GM12891 (cell line): Measurements from ENCODE around the gene SPTLC2. TPM values are rescaled to one million over a fixed set of nuclear protein-coding genes. Genes with fewer than 3 reads are reported as not detected.
A peak's percentile ranks its signal among the peaks of the same experiment; 100 is the strongest.
"Not testable (repeated sequence)": the region's sequence is repeated elsewhere in the genome, so short reads cannot be mapped to it uniquely, and the experiment has no call there.

Experiments used
- DNase-seq: peaks from one replicate; pipeline ENCODE4 v3.0.0; 2011; ENCODE audit warnings: low spot score; ENCODE audit not compliant: insufficient read length
- FAIRE-seq: peaks from 2 replicates; lab custom pipeline; 2011; peaks lifted over from hg19 to GRCh38; lab: Jason Lieb, UNC
- PAX5 ChIP-seq: IDR thresholded peaks from 2 replicates; pipeline ENCODE4 v1.6.1; 2011; ENCODE audit warnings: low read length, moderate library complexity, mild to moderate bottlenecking; ENCODE audit not compliant: insufficient read depth, severe bottlenecking
- POLR2A ChIP-seq: IDR thresholded peaks from 2 replicates; pipeline ENCODE4 v1.6.1; 2011; ENCODE audit warnings: low read depth, low read length, control low read depth
- POLR2AphosphoS5 ChIP-seq: IDR thresholded peaks from 2 replicates; pipeline ENCODE4 v1.6.1; 2011; ENCODE audit warnings: low read depth, low read length, control low read depth
- POU2F2 ChIP-seq: IDR thresholded peaks from 2 replicates; pipeline ENCODE4 v1.6.1; 2011; ENCODE audit warnings: low read depth, mild to moderate bottlenecking, control low read depth, low read length, moderate library complexity
- SPI1 ChIP-seq: IDR thresholded peaks from 2 replicates; pipeline ENCODE4 v1.6.1; 2011; ENCODE audit warnings: low read depth, low read length, control low read depth
- TAF1 ChIP-seq: IDR thresholded peaks from 2 replicates; pipeline ENCODE4 v1.6.1; 2011; ENCODE audit warnings: low read depth, low read length, control low read depth
- polyA plus RNA-seq: library from polyadenylated mRNA; unstranded; fragments of >200 nt; gene quantifications from one replicate; pipeline ENCODE4 v1.2.1, GENCODE V29; 2012; ENCODE audit warnings: low read depth, missing spikeins, inconsistent platforms; ENCODE audit not compliant: missing spikeins

SPTLC2 gene, protein sequence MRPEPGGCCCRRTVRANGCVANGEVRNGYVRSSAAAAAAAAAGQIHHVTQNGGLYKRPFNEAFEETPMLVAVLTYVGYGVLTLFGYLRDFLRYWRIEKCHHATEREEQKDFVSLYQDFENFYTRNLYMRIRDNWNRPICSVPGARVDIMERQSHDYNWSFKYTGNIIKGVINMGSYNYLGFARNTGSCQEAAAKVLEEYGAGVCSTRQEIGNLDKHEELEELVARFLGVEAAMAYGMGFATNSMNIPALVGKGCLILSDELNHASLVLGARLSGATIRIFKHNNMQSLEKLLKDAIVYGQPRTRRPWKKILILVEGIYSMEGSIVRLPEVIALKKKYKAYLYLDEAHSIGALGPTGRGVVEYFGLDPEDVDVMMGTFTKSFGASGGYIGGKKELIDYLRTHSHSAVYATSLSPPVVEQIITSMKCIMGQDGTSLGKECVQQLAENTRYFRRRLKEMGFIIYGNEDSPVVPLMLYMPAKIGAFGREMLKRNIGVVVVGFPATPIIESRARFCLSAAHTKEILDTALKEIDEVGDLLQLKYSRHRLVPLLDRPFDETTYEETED
- 9.7 TPM for polyA plus RNA-seq

DNA sequence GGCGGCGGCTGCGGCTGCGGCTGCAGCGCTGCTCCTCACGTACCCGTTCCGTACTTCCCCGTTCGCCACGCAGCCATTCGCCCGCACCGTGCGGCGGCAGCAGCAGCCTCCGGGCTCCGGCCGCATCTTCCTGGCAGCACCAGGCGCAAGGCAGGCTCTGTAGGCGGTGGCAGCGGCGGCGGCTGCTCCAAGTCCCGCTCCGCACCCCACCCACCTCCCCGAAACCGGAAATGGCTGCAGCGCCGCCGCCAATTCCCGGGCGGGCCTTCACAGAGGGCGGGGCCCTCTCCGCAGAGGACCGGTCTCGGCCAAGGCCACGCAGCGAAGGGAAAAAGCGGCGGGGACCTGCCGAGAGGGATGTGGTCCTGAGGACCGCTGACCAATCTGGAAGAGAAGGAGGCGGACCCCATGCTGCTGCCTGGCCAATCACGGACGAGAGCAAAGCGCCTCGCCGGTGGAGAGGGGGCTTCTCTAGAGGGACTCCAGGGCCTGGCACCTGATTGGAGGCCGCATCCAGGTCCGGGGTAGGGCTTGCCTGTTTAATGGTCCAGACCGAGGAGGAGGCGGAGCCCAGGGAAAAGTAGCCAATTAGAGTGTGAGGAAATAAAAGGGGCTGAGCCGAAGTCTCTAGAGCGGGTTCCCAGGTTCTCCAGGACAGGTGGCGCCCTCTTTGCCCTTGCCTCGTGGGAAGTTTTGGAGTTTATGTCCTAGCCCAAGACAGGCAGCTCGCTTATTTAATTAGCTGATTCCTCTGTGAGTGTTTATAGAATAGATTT, at the start of gene SPTLC2:
SPTLC2 (minus strand) TSS at position 184 of the 776 bp plus-strand sequence; CDS start at position 126, 58 bp downstream.
- peak; percentile 95 for DNase-seq
- no peak for TF ChIP-seq SPI1
- no peak for TF ChIP-seq POU2F2
- TF ChIP-seq POLR2A: no peak
- 0 out of 2 replicates have a peak, but pooled peaks have one; percentile 49 for TF ChIP-seq POLR2AphosphoS5
- TF ChIP-seq TAF1: peak; percentile 42; the same call in 1 of the 2 replicates
- FAIRE-seq: peak; percentile 96

DNA sequence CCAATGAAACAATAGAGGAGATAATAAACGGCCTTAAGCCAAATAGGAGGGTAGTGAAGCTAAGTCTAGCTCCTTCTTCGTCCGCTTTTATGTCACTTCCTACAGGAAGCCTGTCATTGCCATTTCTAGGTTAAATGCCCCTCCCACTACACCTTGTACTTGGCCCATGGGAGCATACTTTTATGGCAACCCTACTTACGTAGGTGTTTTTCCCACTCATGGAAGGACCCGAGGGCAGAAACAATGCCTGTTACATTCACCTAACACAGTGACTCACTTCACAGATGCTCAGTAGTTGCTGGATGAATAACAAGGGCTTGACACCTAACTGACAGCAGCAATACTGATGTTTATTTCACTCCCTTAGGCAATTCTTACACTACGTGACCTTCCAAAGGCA, 46.9 kb upstream of the SPTLC2 start:
- TF ChIP-seq TAF1 (no peak), POLR2AphosphoS5 (no peak), POLR2A (no peak), SPI1 (no peak), PAX5 (no peak), POU2F2 (no peak)
- FAIRE-seq (no peak), DNase-seq (no peak)

DNA sequence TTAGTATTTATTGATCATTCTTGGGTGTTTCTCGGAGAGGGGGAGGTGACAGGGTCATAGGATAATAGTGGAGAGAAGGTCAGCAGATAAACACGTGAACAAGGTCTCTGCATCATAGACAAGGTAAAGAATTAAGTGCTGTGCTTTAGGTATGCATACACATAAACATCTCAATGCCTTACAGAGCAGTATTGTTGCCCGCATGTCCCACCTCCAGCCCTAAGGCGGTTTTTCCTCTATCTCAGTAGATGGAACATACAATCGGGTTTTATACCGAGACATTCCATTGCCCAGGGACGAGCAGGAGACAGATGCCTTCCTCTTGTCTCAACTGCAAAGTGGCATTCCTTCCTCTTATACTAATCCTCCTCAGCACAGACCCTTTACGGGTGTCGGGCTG, 45.1 kb upstream of the SPTLC2 start:
- FAIRE-seq, DNase-seq: not testable (repeated sequence)

DNA sequence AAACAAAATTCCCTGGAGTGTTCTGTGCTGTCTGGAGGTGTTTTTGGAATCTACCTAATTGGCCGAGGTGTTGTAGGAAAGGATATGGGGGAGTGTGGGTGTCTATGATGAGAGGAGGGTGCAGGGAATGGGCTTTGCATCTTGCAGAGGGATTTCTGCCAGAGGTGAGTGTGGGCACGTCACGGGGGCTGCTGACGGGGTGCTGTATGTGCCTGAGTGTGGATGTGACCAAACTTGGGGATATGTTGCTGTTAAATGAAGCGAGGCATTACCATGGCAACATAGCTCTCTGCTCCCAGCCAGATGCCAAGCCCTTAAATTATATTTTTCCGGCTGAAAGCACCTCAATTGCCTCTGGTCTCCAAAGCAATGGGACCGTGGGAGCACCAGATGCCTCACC, 44.3 kb upstream of the SPTLC2 start:
- FAIRE-seq (no peak), DNase-seq (no peak)
- no peak for TF ChIP-seq POLR2A

DNA sequence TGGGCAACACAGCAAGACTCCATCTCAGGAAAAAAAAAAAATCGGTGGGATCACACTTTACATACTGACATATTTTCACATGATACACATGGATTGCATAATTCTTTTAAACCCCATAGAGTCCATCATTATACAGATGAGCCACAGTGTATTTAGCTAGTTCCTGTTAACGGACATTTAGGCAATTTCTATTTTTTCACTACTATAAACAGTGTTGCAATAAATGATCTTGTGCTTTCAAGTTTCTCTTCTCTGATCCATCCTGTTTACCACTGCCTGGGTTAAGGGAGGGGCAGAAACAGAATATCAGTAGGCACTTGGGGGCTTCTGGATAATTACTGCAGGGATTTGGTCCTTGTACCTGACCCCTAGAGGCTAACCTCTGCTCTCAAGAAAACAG, 43.4 kb upstream of the SPTLC2 start:
- no peak for DNase-seq
- no peak for FAIRE-seq
- TF ChIP-seq TAF1 (no peak), POLR2A (no peak), SPI1 (no peak), POU2F2 (no peak), PAX5 (no peak)

DNA sequence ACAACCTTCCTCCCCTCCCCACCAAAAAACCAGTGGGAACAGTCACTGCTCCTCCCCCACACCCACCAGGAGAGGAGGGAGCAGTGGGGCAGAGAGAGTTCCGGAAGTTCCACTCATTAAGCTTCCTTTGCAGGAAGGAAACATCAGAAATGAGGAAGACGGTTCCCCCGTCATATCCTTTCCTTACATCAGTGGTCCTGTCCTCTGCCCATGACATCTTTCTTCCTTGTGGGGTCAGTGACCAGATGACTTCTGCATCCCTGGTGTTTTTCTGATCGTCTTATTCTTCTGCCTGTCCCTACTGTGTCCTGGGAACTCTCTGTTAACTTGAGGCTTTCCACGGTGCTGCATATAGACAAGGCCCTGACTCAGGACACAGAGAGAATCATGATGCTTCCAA, 40.8 kb upstream of the SPTLC2 start:
- FAIRE-seq (no peak), DNase-seq (no peak)
- no peak for TF ChIP-seq SPI1
- no peak for TF ChIP-seq POLR2A
- no peak for TF ChIP-seq TAF1
- no peak for TF ChIP-seq POLR2AphosphoS5
- TF ChIP-seq POU2F2: no peak
- no peak for TF ChIP-seq PAX5

DNA sequence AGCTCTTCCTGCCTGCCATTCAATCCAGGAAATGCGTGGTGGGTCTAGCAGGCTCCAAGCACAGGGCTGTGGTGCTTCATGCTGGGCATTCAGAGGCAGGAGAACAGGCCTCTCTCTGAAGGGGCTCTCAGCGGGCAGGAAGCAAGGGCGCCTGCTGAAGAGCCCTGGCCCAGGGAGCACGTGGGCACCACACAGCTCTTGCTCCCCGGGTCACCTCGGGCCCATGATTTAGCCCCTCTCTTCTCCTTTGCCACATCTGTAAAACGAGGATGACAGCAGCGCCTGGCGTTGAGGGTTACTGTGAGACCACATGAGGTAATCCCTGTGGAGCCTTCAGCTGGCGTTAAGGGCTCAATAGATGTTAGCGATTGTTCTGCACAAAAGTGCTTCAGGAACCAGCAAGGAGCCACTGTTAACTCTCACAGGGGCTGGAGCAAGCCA, 37.6 kb upstream of the SPTLC2 start:
- TF ChIP-seq PAX5: no peak
- no peak for TF ChIP-seq POLR2AphosphoS5
- no peak for TF ChIP-seq TAF1
- TF ChIP-seq POU2F2: no peak
- no peak for TF ChIP-seq POLR2A
- no peak for TF ChIP-seq SPI1

DNA sequence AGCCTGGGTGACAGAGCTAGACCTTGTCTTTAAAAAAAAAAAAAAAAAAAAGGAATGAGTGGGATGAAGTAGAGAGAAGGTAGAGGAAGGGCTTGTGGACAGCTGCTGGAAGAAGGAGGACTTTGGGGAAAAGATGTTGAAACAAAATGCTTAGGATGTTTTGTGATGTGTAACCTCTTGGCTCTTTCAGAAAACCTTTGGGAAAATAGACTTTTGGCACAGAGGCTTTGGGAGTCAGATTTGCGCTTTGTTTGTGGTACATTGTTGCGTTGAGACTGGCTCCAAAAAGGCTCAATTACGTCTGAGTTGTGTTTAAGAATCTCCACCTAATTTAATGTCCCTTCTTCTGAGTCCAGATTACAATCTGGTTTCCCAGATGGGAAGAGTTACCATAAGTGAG, 32.9 kb upstream of the SPTLC2 start:
- FAIRE-seq (no peak), DNase-seq (no peak)
- TF ChIP-seq SPI1: no peak
- no peak for TF ChIP-seq PAX5
- TF ChIP-seq TAF1: no peak
- TF ChIP-seq POLR2AphosphoS5: no peak
- TF ChIP-seq POU2F2: no peak
- TF ChIP-seq POLR2A: no peak

More for the DNA sequence above, 37.6 kb upstream of the SPTLC2 start:
- DNase-seq (no peak), FAIRE-seq (no peak)

DNA sequence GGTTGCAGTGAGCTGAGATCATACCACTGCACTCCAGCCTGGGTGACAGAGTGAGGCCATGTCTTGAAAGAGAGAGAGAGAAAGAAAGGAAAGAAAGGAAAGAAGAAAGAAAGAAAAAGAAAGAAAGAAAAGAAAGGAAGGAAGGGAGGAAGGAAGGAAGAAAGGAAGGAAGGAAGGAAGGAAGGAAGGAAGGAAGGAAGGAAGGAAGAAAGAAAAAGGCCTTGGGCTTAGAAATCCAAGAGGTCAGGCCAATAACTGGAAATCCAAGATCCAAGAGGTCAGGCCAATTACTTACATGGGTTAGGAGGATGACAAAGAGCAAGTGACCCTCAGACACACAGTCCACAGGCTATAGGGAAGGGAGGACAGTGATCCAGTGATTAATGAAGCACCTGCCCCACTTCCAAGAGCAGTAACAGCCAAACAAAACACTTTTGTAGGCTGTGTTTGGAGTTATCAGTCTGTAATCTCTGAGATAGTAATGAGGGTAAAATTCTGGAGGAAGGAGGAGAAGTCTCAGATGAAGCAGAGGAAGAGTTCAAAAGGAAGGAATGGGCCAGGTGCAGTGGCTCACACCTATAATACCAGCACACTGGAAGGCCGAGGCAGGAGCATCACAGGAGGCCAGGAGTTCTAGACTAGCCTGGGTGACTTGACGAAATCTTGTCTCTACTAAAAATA, 32.2 kb upstream of the SPTLC2 start:
- no peak for FAIRE-seq
- TF ChIP-seq PAX5 (no peak), POLR2A (no peak), TAF1 (no peak), POU2F2 (no peak), SPI1 (no peak), POLR2AphosphoS5 (no peak)

More for the DNA sequence above, 32.2 kb upstream of the SPTLC2 start:
- no peak for DNase-seq
